NCI-H510A (cell line): ENCODE data around the gene DICER1.

Experiments
- DNase-seq: peaks from one replicate; lab custom pipeline; 2025; lab: John Stamatoyannopoulos, UW

Gene DICER1

GRCh38 chr14:95088665-95089064, 68.7 kb downstream of the DICER1 start:
- DNase-seq: no peak

DNA sequence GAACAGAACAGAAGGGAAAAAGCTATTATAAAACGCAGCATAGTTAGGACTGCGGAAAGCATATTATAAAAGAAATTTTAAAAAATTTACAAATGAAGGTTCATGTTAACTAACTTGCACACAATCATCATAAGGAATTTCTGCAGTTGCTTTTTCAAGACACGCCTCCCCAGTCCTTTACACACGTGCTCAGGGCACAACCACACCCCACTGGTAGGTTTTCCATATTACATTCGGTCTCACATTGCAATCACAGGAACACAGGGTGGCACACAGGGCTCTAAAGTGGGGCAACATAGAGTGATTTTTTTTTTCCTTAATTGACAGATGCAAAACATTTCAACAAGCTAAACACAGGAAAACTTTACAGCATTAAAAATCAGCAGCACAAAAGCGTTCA, 69.7 kb downstream of the DICER1 start:
- no peak for DNase-seq

DNA sequence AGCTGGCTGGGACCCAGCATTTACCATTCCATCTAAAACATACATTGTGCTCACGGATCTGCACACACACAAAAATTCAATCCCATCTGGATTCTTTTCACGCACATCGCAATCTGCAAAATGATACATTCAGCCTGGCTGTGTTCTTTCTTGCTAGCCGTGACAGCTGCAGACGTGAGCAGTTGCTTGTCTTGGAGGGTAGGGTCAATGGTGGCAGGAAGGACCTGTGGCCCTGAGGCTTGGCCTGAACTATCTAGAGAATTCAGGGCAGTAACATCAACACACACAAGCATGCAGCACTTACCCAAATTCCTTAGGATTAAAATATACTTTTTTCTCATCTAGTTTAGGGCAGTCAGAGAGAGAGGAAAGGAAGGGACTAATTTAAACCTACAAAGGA, 72.0 kb downstream of the DICER1 start:
- DNase-seq: no peak

GRCh38 chr14:95078867-95079266, 78.5 kb downstream of the DICER1 start:
- DNase-seq: no peak

DNA sequence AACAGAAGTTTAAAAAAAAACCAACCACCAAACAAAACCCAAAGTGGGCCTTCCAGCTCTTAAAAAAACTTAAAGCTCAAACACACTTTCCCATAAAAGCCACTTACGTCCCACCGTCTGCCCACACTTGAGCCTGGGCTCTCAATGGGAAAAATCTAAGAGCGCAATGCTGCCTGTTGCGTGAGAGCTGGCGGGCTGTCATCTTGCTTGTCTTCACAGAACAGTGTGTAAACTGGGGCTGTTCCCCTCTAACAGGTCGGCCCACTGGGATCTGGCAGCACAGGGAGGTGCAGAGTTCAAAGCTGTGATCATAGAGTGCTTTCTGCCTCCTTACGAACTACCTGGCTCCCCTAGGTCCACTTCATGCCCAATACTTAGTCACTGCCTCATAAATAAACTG, 80.0 kb downstream of the DICER1 start:
- DNase-seq: no peak

DNA sequence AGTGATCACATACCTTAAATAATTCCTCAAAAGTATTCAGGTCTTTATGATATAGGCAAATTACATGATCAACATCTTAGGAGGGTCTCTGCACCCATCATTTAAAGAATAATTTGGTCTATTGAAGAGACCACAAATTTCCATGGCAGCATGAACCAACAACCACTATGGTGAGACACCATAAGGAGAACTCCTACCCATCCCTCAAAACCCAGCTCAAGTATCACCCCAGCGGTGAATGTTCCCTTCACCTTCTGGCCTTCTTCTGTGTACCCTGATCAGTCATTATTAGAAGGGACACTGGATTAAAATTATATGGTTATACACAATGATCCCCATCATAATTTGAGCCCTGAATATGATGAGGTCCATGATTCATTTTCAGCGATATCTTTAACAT, 81.5 kb downstream of the DICER1 start:
- DNase-seq: no peak

DNA sequence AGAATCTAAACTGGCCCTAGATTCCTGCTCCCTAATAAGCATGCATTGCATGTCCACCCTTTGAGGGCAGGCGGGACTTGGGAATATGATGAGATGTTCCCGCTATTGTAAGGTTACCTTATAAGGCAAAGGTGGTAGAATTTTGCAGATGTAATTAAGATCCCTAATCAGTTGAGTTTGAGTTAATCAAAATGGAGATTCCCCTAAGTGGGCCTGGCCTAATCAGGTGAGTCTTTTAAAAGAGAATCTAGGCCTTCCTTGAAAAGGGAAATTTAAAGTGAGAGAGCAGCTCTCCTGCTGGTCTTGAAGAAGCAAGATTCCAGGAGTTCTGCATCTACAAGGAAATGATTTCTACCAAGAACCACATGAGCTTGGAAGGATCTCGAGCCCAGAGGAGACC, 83.4 kb downstream of the DICER1 start:
- no peak for DNase-seq

DNA sequence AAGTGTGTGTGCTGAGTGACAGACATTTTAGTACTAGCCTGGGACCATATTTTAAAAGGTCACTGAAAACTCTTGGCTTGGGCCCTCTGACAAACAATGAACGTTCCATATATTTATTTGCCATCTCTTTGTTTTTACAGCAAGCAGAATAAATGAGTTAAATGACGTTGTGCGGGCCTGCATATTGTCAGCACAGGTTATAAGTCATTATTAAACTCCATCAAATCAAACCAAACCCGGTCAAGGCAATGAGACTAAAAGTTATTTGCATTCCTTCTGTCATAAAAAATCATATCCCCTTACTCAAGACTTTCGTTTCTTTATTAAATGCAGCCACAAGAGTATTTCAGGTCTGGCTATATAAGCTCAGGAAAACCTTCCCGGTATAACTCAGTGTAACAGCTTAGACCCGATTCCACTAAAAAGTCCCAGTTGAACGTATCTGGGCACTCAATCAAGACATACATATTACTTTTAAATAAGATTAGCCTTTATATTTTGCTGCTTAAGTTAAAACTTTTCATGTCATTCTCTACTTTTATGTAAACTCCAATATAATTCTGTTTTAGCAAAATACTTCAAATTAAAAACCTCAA, 84.9 kb downstream of the DICER1 start:
- no peak for DNase-seq

DNA sequence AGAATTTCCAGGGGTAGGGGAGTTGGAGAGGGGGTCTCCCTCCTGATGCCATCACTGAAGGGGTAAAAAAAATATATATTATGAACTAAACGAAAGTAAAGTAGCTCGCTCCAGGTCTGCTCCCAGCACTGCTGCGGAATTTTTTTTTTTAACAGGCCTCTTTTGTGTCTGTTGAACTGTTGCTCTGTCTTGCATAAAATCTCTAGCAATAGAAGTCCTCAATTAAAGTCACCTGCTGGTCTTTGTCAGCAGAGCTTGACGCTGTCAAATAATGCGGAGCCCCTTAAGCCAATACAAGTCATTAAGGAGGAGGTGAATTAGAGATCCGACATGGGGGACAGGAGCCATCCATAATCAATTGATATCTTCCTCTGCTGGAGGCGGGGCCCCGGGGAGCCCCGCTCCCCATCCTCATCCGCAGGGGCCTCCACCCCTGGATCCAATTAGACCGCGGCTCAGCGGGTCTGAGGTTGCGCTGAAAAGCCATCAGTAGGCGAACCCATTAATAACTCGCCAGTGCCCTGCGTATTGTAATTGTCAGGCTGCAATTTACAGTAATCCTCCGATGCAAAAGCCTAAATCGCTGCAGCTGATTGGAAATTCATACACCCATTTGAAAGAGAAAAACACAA, 85.6 kb downstream of the DICER1 start:
- DNase-seq: no peak

DNA sequence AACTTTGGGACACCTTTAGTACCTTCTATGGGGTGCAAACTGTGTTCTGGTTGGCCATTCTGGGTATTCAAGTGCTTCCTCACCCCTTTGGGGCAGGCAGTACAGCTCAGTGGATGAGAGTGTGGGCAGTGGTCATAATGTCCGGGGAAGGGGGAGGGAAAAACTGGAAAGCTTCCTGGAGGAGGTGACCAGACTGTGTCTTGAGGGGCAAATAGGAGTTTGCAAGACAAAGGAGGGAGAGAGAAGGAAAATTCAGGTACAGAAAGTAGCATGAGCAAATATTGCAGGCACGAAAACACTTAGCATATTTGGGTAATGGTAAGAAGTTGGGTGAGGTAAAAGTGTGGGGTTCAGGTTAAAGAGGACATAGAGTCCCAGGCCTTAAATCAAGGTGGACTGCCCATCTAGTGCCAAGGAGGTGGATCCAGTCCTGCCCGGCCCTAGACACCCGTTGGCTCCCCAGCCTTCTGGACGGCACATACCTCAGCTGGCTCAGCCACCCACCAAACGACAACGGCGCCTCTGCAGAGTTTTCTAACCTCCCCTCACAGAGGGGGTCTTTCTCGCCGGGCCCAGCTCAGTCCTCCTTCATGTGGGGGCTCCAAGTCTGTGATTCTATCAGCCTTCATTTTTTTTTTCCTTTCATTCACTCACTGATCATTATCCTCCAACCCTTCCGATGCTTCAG, 86.4 kb downstream of the DICER1 start:
- DNase-seq: no peak

- no peak for DNase-seq
Measured at GRCh38 chr14:95069547-95069946, 87.8 kb downstream of the DICER1 start.

- no peak for DNase-seq
Measured at GRCh38 chr14:95069018-95069417, 88.3 kb downstream of the DICER1 start.

DNA sequence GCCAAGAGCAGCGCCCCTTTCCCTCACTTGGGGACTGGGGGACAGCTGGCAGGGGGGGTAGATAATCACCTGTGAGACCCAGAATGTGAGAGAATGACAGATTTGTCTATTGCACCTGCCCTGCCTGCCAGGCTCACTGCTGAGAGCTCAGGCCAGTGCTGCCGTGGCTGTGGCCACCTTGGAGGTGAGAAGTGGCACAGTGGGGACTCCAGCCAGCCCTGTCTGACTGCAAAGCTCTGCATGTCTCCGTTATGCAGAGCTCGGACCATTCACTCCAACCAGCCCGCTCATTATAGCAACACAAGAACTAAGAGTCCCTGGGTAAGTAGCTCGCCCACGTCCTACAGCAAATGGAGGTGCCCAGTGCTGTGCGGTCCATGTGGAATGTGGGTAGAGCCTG, 88.8 kb downstream of the DICER1 start:
- no peak for DNase-seq

GRCh38 chr14:95068080-95068479, 89.2 kb downstream of the DICER1 start:
- DNase-seq: no peak

DNA sequence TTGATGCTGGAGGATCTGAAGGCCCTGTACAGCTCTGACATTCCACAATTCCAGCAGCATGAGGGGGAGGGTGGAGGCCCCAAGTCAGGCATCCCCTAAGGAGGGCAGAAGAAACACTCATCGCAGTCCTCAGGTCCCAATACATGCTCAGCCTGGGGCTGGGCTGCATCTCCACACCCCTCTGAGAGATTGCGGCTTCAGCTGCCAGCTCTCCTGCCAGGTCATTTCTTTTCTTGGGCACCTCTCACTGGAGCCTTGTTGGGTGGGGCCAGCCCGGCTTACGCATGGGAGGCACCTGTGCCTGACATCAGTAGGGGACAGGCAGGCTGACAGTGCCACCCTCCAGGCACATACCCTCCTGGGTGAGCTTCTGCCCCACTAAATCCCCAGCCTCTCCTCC, 89.8 kb downstream of the DICER1 start:
- no peak for DNase-seq

DNA sequence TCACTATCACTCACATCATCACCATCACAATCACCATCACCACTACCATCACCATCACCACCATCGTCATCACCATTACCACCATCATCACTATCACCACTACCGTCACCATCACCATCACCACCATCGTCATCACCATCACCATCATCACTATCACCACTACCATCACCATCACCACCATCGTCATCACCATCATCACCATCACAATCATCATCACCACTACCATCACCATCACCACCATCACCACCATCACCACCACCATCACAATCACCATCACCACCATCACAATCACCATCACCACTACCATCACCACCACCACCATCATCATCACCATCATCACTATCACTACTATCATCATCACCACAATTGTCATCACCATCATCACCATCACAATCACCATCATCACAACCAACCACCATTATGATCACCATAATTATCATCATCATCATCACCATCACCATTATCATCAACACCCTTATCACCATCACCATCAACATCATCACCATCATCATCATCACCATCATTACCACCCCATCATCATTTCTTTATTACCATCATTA, 90.8 kb downstream of the DICER1 start:
- no peak for DNase-seq

- no peak for DNase-seq
Measured at GRCh38 chr14:95065411-95065810, 91.9 kb downstream of the DICER1 start.

GRCh38 chr14:95064734-95065133, 92.6 kb downstream of the DICER1 start:
- DNase-seq: no peak

DNA sequence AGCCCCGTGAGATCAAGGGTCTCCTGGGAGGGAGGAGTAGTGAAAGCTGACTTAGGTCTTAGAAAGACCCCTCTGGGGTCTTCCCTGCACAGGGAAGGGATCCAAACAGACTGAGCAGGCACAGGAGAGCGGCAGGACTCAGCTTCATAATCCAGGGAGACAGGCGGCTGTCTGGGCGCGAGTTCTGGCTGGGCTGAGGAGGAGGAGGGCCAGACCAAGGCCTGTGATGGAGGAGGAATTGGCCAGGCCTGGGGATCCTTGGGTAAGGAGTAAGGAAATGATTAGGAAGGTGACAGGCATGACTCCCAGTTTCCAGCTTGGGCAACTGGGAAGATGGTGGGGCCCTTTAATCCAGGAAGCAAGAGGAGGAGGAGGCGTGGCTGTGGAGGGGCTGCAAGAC, 93.1 kb downstream of the DICER1 start:
- no peak for DNase-seq

DNA sequence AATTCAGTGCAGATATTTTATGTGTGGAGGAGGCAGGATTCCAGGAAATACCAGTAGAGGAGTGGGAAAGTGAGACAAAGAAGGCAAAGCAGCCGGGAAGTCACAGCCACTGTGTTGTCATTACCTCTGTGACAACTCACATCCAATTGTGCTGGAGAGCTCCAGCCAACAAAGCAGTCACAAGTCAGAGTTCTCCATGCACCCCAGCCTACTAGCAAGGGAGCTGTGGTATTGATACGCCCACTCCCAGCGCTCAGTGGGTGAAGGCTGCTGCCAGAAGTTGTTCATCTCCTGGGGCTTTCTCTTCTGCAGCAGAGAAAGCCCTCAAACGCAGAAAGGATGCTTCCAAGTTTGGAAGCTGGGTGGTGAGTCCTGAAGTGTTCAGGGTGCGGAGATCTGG, 93.9 kb downstream of the DICER1 start:
- no peak for DNase-seq

DNA sequence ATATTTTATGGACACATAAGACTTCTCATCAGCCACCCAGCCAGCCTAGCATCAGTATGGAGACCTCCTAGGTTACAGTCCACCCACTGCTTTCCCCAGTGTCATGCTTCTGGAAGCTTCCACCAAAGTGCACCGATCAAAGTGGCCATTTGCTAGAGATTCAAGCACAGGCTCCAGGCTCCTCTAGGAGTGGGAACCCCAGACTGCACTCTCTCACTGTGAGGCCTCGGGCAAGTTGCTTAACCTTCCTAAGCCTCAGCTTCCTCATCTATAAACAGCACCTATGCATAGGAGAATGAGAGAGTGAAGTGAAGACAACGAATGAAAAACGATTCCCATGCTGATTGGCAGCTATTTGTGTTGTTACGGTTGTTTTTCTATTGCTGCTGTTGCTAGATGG, 94.4 kb downstream of the DICER1 start:
- no peak for DNase-seq

DNA sequence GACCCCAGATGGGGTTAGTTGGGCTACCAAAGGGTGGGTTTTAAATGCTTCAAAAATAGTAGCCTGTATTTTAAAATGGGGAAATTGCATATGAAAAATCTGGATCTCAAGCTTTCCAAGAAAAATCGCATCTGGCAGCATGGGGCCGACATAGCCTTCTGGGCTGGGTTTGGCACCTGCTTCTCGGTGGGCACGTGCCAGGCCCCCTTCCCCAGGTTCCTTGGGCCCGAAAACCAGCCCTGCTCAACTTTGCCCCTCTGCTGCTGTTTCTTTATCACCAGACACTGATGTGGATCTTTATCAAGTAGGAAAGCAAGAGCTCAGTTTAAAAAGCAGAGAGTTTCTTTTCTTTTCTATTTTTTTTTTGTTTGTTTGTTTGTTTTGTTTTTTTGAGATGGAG, 95.1 kb downstream of the DICER1 start:
- DNase-seq: no peak

DNA sequence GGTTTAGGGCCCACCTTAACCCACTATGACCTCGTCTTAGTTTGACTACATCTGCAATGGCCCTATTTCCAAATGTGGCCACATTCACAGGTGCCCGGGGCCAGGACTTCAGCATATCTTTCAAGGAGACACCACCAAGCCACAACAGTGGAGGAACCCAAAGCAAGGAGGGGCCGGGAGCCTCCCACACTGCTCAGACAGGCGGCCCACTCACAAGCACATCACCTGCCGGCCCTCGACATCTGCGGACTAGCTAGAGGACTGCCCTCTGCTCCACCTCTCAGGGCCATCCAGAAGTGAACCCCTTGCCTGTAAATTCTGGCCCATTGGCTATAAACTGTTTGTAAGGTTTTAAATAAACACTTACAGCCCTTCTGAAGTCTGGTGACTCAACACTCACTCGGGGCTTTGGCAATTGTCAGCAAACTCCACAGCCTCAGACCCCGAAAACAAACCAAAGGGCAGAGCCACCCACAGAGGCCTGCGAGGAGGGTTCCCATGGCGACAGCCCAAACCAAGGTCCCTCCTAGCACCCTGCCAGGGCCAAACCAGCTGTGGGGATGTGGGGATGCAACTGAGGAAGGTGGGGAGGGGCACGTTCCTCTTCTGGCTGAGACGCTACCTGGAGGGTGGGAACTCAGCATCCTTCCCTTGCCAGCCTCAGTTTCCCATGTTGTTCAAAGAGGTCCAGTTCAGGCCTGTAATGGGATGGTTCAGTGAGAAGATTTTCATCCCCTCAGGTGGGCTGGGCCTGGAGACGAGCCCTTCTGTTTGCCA, 95.8 kb downstream of the DICER1 start:
- DNase-seq: no peak
